Coronary artery (tissue), 2 donors: Measurements from ENCODE around the gene SLC39A8.

Experiments used
- DNase-seq: peaks from one replicate; pipeline ENCODE4 v3.0.0-alpha.2; 2017; ENCODE audit warnings: low spot score
- H3K27ac ChIP-seq, 2 donors: fragments of 200-600 bp; sonication (generic); one replicate each; pipeline ENCODE4 v1.5.1; 2016 to 2019
- H3K4me3 ChIP-seq: fragments of 200-600 bp; sonication (generic); 2 replicates; pipeline ENCODE4 v1.5.1; 2016; ENCODE audit warnings: mild to moderate bottlenecking, moderate library complexity
- CTCF ChIP-seq: fragments of 200-600 bp; sonication (generic); IDR thresholded peaks from one replicate; pipeline ENCODE4 v1.5.1; 2019; ENCODE audit warnings: antibody characterized with exemption

The SLC39A8 gene

GRCh38 chr4:102324730-102325129 lies 20.6 kb downstream of the SLC39A8 start:
- no peak overlapping the region for H3K4me3 ChIP-seq
- H3K27ac ChIP-seq, result no peak overlapping the region
- no peak for TF ChIP-seq CTCF
- no peak for DNase-seq

GRCh38 chr4:102322736-102323135 lies 22.5 kb downstream of the SLC39A8 start:
- Histone ChIP-seq H3K4me3 (no peak overlapping the region), H3K27ac (no peak overlapping the region)
- no peak for TF ChIP-seq CTCF
- DNase-seq, result no peak

- Histone ChIP-seq H3K4me3 (no peak overlapping the region), H3K27ac (no peak overlapping the region)
- no peak for TF ChIP-seq CTCF
- no peak for DNase-seq
Measured at GRCh38 chr4:102321260-102321995, 23.9 kb downstream of the SLC39A8 start.

GRCh38 chr4:102319594-102319993 lies 25.7 kb downstream of the SLC39A8 start:
- no peak for TF ChIP-seq CTCF
- no peak overlapping the region for H3K27ac ChIP-seq
- H3K4me3 ChIP-seq, result no peak overlapping the region
- no peak for DNase-seq

- DNase-seq, result no peak
- no peak for TF ChIP-seq CTCF
- no peak overlapping the region for H3K4me3 ChIP-seq
- no peak overlapping the region for H3K27ac ChIP-seq
Measured at GRCh38 chr4:102318526-102318925, 26.8 kb downstream of the SLC39A8 start.

- H3K27ac ChIP-seq, result no peak overlapping the region
- no peak for DNase-seq
- no peak overlapping the region for H3K4me3 ChIP-seq
- TF ChIP-seq CTCF, result no peak
Measured at GRCh38 chr4:102318105-102318504, 27.2 kb downstream of the SLC39A8 start.

- H3K4me3 ChIP-seq, result no peak overlapping the region
- TF ChIP-seq CTCF, result no peak
- H3K27ac ChIP-seq, result no peak overlapping the region
- no peak for DNase-seq
Measured at GRCh38 chr4:102317459-102317858, 27.8 kb downstream of the SLC39A8 start.
